Measurements from ENCODE around the gene MRPS25. TPM values are rescaled to one million over a fixed set of nuclear protein-coding genes. Genes with fewer than 3 reads are reported as not detected.

Gene MRPS25
- polyA plus RNA-seq, 1 of the 3 experiments (the other 2 are of a cell fraction): 41.5 TPM

GRCh38 chr3:15063656-15064286 is 1.3 kb downstream of the MRPS25 start:
- H3K4me1 ChIP-seq (ENCODE audit: control insufficient read depth in 1 of 2, insufficient read depth in 2 of 2, low read depth in 1 of 2, low read length in 1 of 2): peaks cover 8 to 14% of the 10 kb centered on the region in 2 experiments; a peak in 2 of 4 replicates
- peak overlapping the region; percentile 95 to 98 for H3K4me3 ChIP-seq (ENCODE audit: low read depth in 2 of 2, low read length in 1 of 2)
- POLR2A ChIA-PET: interaction anchor here (0.6 to 1.7 kb wide), 2 partner anchors 35 to 117 kb away, joined by 3 to 6 read pairs; partner anchors contain the start of gene RBSN
- peak overlapping the region; percentile 97 for H3K9ac ChIP-seq
- peaks cover 4 to 11% of the 10 kb centered on the region in 2 experiments for H3K36me3 ChIP-seq (replicated peaks in 1 of 2; ENCODE audit: control insufficient read depth in 1 of 2, insufficient read depth in 2 of 2, low read length in 1 of 2)
- no peaks in the 10 kb centered on the region for H3K9me2 ChIP-seq
- H3F3A ChIP-seq (replicated peaks; ENCODE audit: insufficient read depth): no peaks in the 10 kb centered on the region
- H3K27me3 ChIP-seq (ENCODE audit: insufficient read depth): no peaks in the 10 kb centered on the region
- peaks cover 49% of the 10 kb centered on the region for H3K79me2 ChIP-seq (ENCODE audit: insufficient read depth)
- TF ChIP-seq GABPA (IDR thresholded peaks at IDR 0.05; ENCODE audit: low read depth): no peak
- H4K20me1 ChIP-seq (ENCODE audit: insufficient read depth): no peaks in the 10 kb centered on the region
- H3K9me3 ChIP-seq: no peaks in the 10 kb centered on the region
- H3K27ac ChIP-seq (ENCODE audit: low read depth in 2 of 2, low read length in 1 of 2): peak overlapping the region in 1 of 2 experiments; percentile 9; a peak in 1 of 4 replicates
- peak overlapping the region; percentile 97 for H3K4me2 ChIP-seq
- CTCF ChIA-PET: interaction anchor here (0.9 to 1.8 kb wide), 2 partner anchors 11 to 17 kb away, joined by 4 to 5 read pairs; no protein-coding TSS in a partner anchor
- WGBS (ENCODE audit: low lambda C conversion rate): 62% methylated on average over 11 of the region's 13 CpGs
- H2AFZ ChIP-seq (ENCODE audit: low read depth): 0 out of 2 replicates have a peak overlapping the region, but pooled peaks have one; percentile 84
- peak; percentile 32 for DNase-seq

DNA sequence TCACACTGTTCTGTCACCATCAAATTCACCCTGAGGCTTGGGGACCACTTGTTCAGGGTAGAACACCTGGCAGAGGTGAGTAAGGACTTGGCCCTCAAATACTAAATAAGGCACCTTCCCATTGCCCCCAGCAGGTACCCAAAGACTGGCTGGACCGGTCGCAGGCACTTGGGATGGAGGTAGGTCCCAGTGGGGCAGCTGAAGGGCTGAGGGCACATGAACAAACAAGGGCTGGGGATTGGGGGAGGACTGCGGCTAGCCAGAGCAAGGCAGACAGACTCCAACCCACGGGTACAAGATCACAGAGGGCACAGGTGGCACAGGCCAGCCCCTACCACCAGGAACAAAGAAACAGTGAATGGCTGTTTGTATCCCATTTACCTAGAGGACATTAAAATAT is 1.9 kb downstream of the MRPS25 start:
- ChIA-PET CTCF (no interaction called here), POLR2A (no interaction called here)
- H3K4me2 ChIP-seq: peak overlapping the region; percentile 97
- H4K20me1 ChIP-seq (ENCODE audit: insufficient read depth): no peaks in the 10 kb centered on the region
- peaks cover 49% of the 10 kb centered on the region for H3K79me2 ChIP-seq (ENCODE audit: insufficient read depth)
- H3K4me3 ChIP-seq (ENCODE audit: low read depth in 2 of 2, low read length in 1 of 2): no peak overlapping the region; a peak in 1 of 4 replicates
- H3F3A ChIP-seq (replicated peaks; ENCODE audit: insufficient read depth): no peaks in the 10 kb centered on the region
- peaks cover 4 to 15% of the 10 kb centered on the region in 2 experiments for H3K36me3 ChIP-seq (replicated peaks in 1 of 2; ENCODE audit: control insufficient read depth in 1 of 2, insufficient read depth in 2 of 2, low read length in 1 of 2)
- no peaks in the 10 kb centered on the region for H3K27me3 ChIP-seq (ENCODE audit: insufficient read depth)
- H3K27ac ChIP-seq (ENCODE audit: low read depth in 2 of 2, low read length in 1 of 2): peak overlapping the region in 1 of 2 experiments; percentile 47; a peak in 1 of 4 replicates
- WGBS (ENCODE audit: low lambda C conversion rate): 79% methylated on average over 4 of the region's 4 CpGs
- no peaks in the 10 kb centered on the region for H3K9me3 ChIP-seq
- H3K9ac ChIP-seq: no peak overlapping the region
- TF ChIP-seq TAF1 (IDR thresholded peaks at IDR 0.05; ENCODE audit: borderline replicate concordance, low read depth, low read length) (no peak), CTCF (IDR thresholded peaks at IDR 0.05) (no peak), USF2 (IDR thresholded peaks at IDR 0.05; ENCODE audit: borderline replicate concordance, low read depth, low read length) (no peak)
- TF ChIP-seq, protein P1, sequence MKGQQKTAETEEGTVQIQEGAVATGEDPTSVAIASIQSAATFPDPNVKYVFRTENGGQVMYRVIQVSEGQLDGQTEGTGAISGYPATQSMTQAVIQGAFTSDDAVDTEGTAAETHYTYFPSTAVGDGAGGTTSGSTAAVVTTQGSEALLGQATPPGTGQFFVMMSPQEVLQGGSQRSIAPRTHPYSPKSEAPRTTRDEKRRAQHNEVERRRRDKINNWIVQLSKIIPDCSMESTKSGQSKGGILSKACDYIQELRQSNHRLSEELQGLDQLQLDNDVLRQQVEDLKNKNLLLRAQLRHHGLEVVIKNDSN (IDR thresholded peaks at IDR 0.05; ENCODE audit: borderline replicate concordance, low read depth): no peak
- no peaks in the 10 kb centered on the region for H3K9me2 ChIP-seq
- no peak overlapping the region for H2AFZ ChIP-seq (ENCODE audit: low read depth)
- peak; percentile 29 for DNase-seq
- peaks cover 8 to 14% of the 10 kb centered on the region in 2 experiments; a peak in 2 of 4 replicates for H3K4me1 ChIP-seq (ENCODE audit: control insufficient read depth in 1 of 2, insufficient read depth in 2 of 2, low read depth in 1 of 2, low read length in 1 of 2)

All from SK-N-SH (cell line).